GM06990 (cell line): ENCODE data around the gene UCP3.

Source experiments
- DNase-seq: peaks from one replicate; pipeline ENCODE4 v3.0.0-alpha.2; 2011; ENCODE audit not compliant: insufficient read length; ENCODE audit errors: extremely low read depth
- H3K27me3 ChIP-seq: replicated peaks from 2 replicates; pipeline ENCODE4 v1.6.0; 2011; ENCODE audit warnings: low read length; ENCODE audit not compliant: control insufficient read depth, insufficient read depth
- H3K36me3 ChIP-seq: 2 replicates; pipeline ENCODE4 v1.5.1; 2011; ENCODE audit warnings: low read length; ENCODE audit not compliant: control insufficient read depth, insufficient read depth
- H3K4me3 ChIP-seq: replicated peaks from 2 replicates; pipeline ENCODE4 v1.5.1; 2011; ENCODE audit warnings: low read depth, mild to moderate bottlenecking, control low read depth, low read length
- TF ChIP-seq, protein P1 (sequence below): IDR thresholded peaks from 2 replicates; pipeline ENCODE4 v1.5.1; 2011; ENCODE audit warnings: low read length, control low read depth, mild to moderate bottlenecking, inconsistent platforms; ENCODE audit not compliant: insufficient read depth, poor library complexity, severe bottlenecking

Gene UCP3

GRCh38 chr11:73956876-73957653, 51.8 kb downstream of the UCP3 start:
- H3K27me3 ChIP-seq, result no peaks in the 10 kb centered on the region; the same call in 1 of the 2 replicates
- no peak for DNase-seq
- no peaks in the 10 kb centered on the region for H3K36me3 ChIP-seq
- H3K4me3 ChIP-seq, result no peak overlapping the region
- TF ChIP-seq, protein P1, sequence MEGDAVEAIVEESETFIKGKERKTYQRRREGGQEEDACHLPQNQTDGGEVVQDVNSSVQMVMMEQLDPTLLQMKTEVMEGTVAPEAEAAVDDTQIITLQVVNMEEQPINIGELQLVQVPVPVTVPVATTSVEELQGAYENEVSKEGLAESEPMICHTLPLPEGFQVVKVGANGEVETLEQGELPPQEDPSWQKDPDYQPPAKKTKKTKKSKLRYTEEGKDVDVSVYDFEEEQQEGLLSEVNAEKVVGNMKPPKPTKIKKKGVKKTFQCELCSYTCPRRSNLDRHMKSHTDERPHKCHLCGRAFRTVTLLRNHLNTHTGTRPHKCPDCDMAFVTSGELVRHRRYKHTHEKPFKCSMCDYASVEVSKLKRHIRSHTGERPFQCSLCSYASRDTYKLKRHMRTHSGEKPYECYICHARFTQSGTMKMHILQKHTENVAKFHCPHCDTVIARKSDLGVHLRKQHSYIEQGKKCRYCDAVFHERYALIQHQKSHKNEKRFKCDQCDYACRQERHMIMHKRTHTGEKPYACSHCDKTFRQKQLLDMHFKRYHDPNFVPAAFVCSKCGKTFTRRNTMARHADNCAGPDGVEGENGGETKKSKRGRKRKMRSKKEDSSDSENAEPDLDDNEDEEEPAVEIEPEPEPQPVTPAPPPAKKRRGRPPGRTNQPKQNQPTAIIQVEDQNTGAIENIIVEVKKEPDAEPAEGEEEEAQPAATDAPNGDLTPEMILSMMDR, result no peak

GRCh38 chr11:73951797-73952196, 57.1 kb downstream of the UCP3 start:
- no peak for DNase-seq
- Histone ChIP-seq H3K27me3 (no peaks in the 10 kb centered on the region), H3K36me3 (no peaks in the 10 kb centered on the region), H3K4me3 (no peak overlapping the region)
- TF ChIP-seq, protein P1, result no peak

GRCh38 chr11:73950869-73951710, 57.8 kb downstream of the UCP3 start, which contains the start of gene DNAJB13:
Gene DNAJB13, plus strand, starts transcription at chr11:73951026. Its CDS starts 44 bp downstream, at chr11:73951070.
- no peak for DNase-seq
- Histone ChIP-seq H3K27me3 (no peaks in the 10 kb centered on the region), H3K4me3 (no peak within 1 kb of the TSS), H3K36me3 (no peaks in the 10 kb centered on the region)
- TF ChIP-seq, protein P1, result no peak
